IMR-90 (cell line): ENCODE measurements around the gene SCGB1A1. TPM values are rescaled to one million over a fixed set of nuclear protein-coding genes. Genes with fewer than 3 reads are reported as not detected.

ENCODE experiments used
- ATAC-seq: fragments of 200-7000 bp; cut with Tn5 transposase; 2 replicates; pipeline ENCODE4 v1.9.1; 2020; ENCODE audit warnings: low read depth, mild to moderate bottlenecking, moderate library complexity
- BruUV-seq: library from RNA; stranded (reverse); fragments of 400-500 nt; replicated peaks from 2 replicates; lab custom pipeline; 2021; lab: Mats Ljungman, UMichigan
- CTCF ChIA-PET: fragments of 300-600 bp; formaldehyde crosslinking; extraction: SDS; loops from one replicate; lab custom pipeline; 2021; ENCODE audit warnings: antibody characterized with exemption; lab: Yijun Ruan, JAX
- POLR2A ChIA-PET: fragments of 300-600 bp; sonication (Branson Sonifier 250); formaldehyde crosslinking; loops from one replicate; lab custom pipeline; 2022; ENCODE audit warnings: antibody characterized with exemption; ENCODE audit not compliant: unreplicated experiment; lab: Charles Lee
- DNase-seq: peaks from one replicate; pipeline ENCODE4 v3.0.0; 2013
- H2AFZ ChIP-seq: replicated peaks from 2 replicates; pipeline ENCODE3; 2013; ENCODE audit warnings: low read length, mild to moderate bottlenecking; ENCODE audit not compliant: poor library complexity
- H2AK5ac ChIP-seq: 2 replicates; pipeline ENCODE4 v1.6.1; 2013; ENCODE audit warnings: low read depth, low read length, inconsistent platforms
- H2AK9ac ChIP-seq: replicated peaks from 2 replicates; pipeline ENCODE3; 2013; ENCODE audit warnings: mild to moderate bottlenecking, low read depth, low read length, moderate library complexity; ENCODE audit not compliant: poor library complexity
- H2BK120ac ChIP-seq: 2 replicates; pipeline ENCODE4 v1.6.1; 2013; ENCODE audit warnings: low read depth, low read length, inconsistent platforms
- H2BK15ac ChIP-seq: 3 replicates; pipeline ENCODE4 v1.6.1; 2013; ENCODE audit warnings: low read depth, low read length, inconsistent platforms
- H2BK20ac ChIP-seq: 2 replicates; pipeline ENCODE4 v1.6.1; 2013; ENCODE audit warnings: low read depth, mild to moderate bottlenecking, inconsistent platforms, low read length, moderate library complexity
- H2BK5ac ChIP-seq: 2 replicates; pipeline ENCODE4 v1.6.1; 2013; ENCODE audit warnings: mild to moderate bottlenecking, low read depth, low read length, inconsistent platforms; ENCODE audit not compliant: poor library complexity, severe bottlenecking
- H3K14ac ChIP-seq: replicated peaks from 2 replicates; pipeline ENCODE4 v1.6.1; 2013; ENCODE audit warnings: low read depth, low read length, inconsistent platforms
- H3K18ac ChIP-seq: 2 replicates; pipeline ENCODE4 v1.6.1; 2013; ENCODE audit warnings: low read depth, low read length, control low read depth
- H3K23ac ChIP-seq: 2 replicates; pipeline ENCODE4 v1.6.1; 2013; ENCODE audit warnings: low read depth, low read length, inconsistent platforms
- H3K27ac ChIP-seq: 2 replicates; pipeline ENCODE4 v1.5.1; 2013; ENCODE audit warnings: mild to moderate bottlenecking, control low read depth, low read length; ENCODE audit not compliant: insufficient read depth
- H3K27me3 ChIP-seq: 2 replicates; pipeline ENCODE4 v1.6.1; 2013; ENCODE audit warnings: low read length; ENCODE audit not compliant: control insufficient read depth, insufficient read depth
- H3K36me3 ChIP-seq: 2 replicates; pipeline ENCODE4 v1.6.1; 2013; ENCODE audit warnings: low read length, mixed read lengths; ENCODE audit not compliant: control insufficient read depth, insufficient read depth
- H3K4ac ChIP-seq: 2 replicates; pipeline ENCODE4 v1.6.1; 2013; ENCODE audit warnings: low read depth, low read length, inconsistent platforms
- H3K4me1 ChIP-seq: 2 replicates; pipeline ENCODE4 v1.6.1; 2013; ENCODE audit warnings: low read length, mixed read lengths; ENCODE audit not compliant: control insufficient read depth, insufficient read depth
- H3K4me2 ChIP-seq: 2 replicates; pipeline ENCODE4 v1.6.1; 2013; ENCODE audit warnings: low read depth, mild to moderate bottlenecking, control low read depth, low read length, moderate library complexity
- H3K4me3 ChIP-seq: 2 replicates; pipeline ENCODE4 v1.5.1; 2013; ENCODE audit warnings: low read depth, mild to moderate bottlenecking, control low read depth, low read length, moderate library complexity; ENCODE audit not compliant: insufficient read depth
- H3K56ac ChIP-seq: 2 replicates; pipeline ENCODE4 v1.6.1; 2013; ENCODE audit warnings: low read length, inconsistent platforms; ENCODE audit not compliant: insufficient read depth; ENCODE audit errors: extremely low read depth
- H3K79me1 ChIP-seq, 2 experiments: 2 replicates each; pipeline ENCODE4 v1.6.1; 2013; ENCODE audit warnings: low read length in 2 of 2, inconsistent platforms in 1 of 2, low read depth in 1 of 2
- H3K9ac ChIP-seq: 2 replicates; pipeline ENCODE4 v1.6.1; 2013; ENCODE audit warnings: low read depth, low read length, control low read depth
- H3K9me1 ChIP-seq: 2 replicates; pipeline ENCODE4 v1.6.1; 2013; ENCODE audit warnings: low read length, inconsistent platforms; ENCODE audit not compliant: insufficient read depth
- H3K9me3 ChIP-seq: 2 replicates; pipeline ENCODE4 v1.6.1; 2013; ENCODE audit warnings: low read length; ENCODE audit not compliant: control insufficient read depth, insufficient read depth
- H4K20me1 ChIP-seq: 2 replicates; pipeline ENCODE4 v1.6.1; 2013; ENCODE audit warnings: low read length, inconsistent platforms; ENCODE audit not compliant: insufficient read depth
- H4K5ac ChIP-seq: 2 replicates; pipeline ENCODE4 v1.6.1; 2013; ENCODE audit warnings: mild to moderate bottlenecking, low read depth, low read length, control low read depth
- H4K8ac ChIP-seq, 2 experiments: 2 replicates each; pipeline ENCODE4 v1.6.1; 2013; ENCODE audit warnings: low read depth in 2 of 2, low read length in 2 of 2, control low read depth in 1 of 2, inconsistent platforms in 1 of 2
- H4K91ac ChIP-seq: 2 replicates; pipeline ENCODE4 v1.6.1; 2013; ENCODE audit warnings: low read depth, low read length, inconsistent platforms; ENCODE audit not compliant: insufficient read depth
- BHLHE40 ChIP-seq: fragments of 150-350 bp; IDR thresholded peaks from 2 replicates; pipeline ENCODE4 v1.6.1; 2016; ENCODE audit warnings: mild to moderate bottlenecking, low read depth, low read length
- CEBPB ChIP-seq: IDR thresholded peaks from 2 replicates; pipeline ENCODE4 v1.6.1; 2012; ENCODE audit warnings: low read depth, low read length, improper control_type of control experiment
- CHD1 ChIP-seq: IDR thresholded peaks from 2 replicates; pipeline ENCODE4 v1.6.1; 2012; ENCODE audit warnings: low read depth, low read length, improper control_type of control experiment
- FOS ChIP-seq: fragments of 150-350 bp; IDR thresholded peaks from 2 replicates; pipeline ENCODE4 v1.6.1; 2016; ENCODE audit warnings: low read depth, low read length
- MAFK ChIP-seq: IDR thresholded peaks from 2 replicates; pipeline ENCODE4 v1.6.1; 2012; ENCODE audit warnings: low read depth, low read length, improper control_type of control experiment
- MAZ ChIP-seq: IDR thresholded peaks from 2 replicates; pipeline ENCODE4 v1.6.1; 2012; ENCODE audit warnings: low read depth, mild to moderate bottlenecking, low read length, improper control_type of control experiment, moderate library complexity, borderline replicate concordance
- MXI1 ChIP-seq: IDR thresholded peaks from 2 replicates; pipeline ENCODE4 v1.6.1; 2012; ENCODE audit warnings: low read depth, mild to moderate bottlenecking, low read length, moderate library complexity, borderline replicate concordance
- NFE2L2 ChIP-seq: fragments of 150-350 bp; IDR thresholded peaks from 2 replicates; pipeline ENCODE4 v1.6.1; 2016; ENCODE audit warnings: low read depth, mild to moderate bottlenecking, low read length
- POLR2A ChIP-seq: IDR thresholded peaks from 2 replicates; pipeline ENCODE4 v1.6.1; 2012; ENCODE audit warnings: mild to moderate bottlenecking, low read depth, low read length
- RAD21 ChIP-seq: IDR thresholded peaks from 2 replicates; pipeline ENCODE4 v1.6.1; 2012; ENCODE audit warnings: low read length, improper control_type of control experiment
- RCOR1 ChIP-seq: IDR thresholded peaks from 2 replicates; pipeline ENCODE4 v1.6.1; 2012; ENCODE audit warnings: mild to moderate bottlenecking, low read length, improper control_type of control experiment; ENCODE audit not compliant: insufficient replicate concordance
- RFX5 ChIP-seq: IDR thresholded peaks from 2 replicates; pipeline ENCODE4 v1.8.0; 2012; ENCODE audit warnings: low read depth, mild to moderate bottlenecking, low read length, moderate library complexity
- SMC3 ChIP-seq: fragments of 150-350 bp; IDR thresholded peaks from 2 replicates; pipeline ENCODE4 v1.6.1; 2016; ENCODE audit warnings: low read depth, mild to moderate bottlenecking, antibody characterized with exemption, low read length, moderate library complexity
- WGBS, 2 experiments: methylation state at CpG; one replicate each; pipeline versions ENCODE4 v1.1.5 to v1.1.7; 2013; ENCODE audit warnings: missing lambda C conversion rate in 2 of 2; ENCODE audit not compliant: insufficient read length in 1 of 2; ENCODE audit errors: extremely low coverage in 2 of 2; 5-methylcytosine and 5-hydroxymethylcytosine counted together
- dilution Hi-C: fragments of 300-500 bp; cut with HindIII; formaldehyde crosslinking; loops from one replicate; pipeline ENCODE4 v1.14.3; 2018; ENCODE audit warnings: low sequenced_read_pairs; ENCODE audit not compliant: unreplicated experiment
- in situ Hi-C: fragments of 300-500 bp; cut with MboI; formaldehyde crosslinking; loops from 3 replicates; pipeline ENCODE4 v1.14.3; 2019; ENCODE audit warnings: low sequenced_read_pairs, inconsistent platforms, mixed read lengths
- intact Hi-C: fragments of 100-400 bp; cut with micrococcal nuclease; formaldehyde crosslinking; loops from 2 replicates; pipeline ENCODE4 v1.10.0; 2022
- polyA plus RNA-seq, 3 experiments: library from polyadenylated mRNA; depleted of rRNA; stranded (reverse); fragments of >200 nt; gene quantifications; 2 replicates each; pipeline ENCODE4 v1.2.3, GENCODE V29; 2012; ENCODE audit warnings: low replicate concordance in 1 of 3
- total RNA-seq: library from RNA; depleted of rRNA; stranded (reverse); fragments of >200 nt; gene quantifications from 2 replicates; pipeline ENCODE4 v1.2.3, GENCODE V29; 2012
- TF ChIP-seq, protein P1 (sequence below): fragments of 150-350 bp; IDR thresholded peaks from 2 replicates; pipeline ENCODE4 v1.6.1; 2017; ENCODE audit warnings: mild to moderate bottlenecking, antibody characterized with exemption, low read length, low read depth
- TF ChIP-seq, protein P2 (sequence below): fragments of 150-350 bp; IDR thresholded peaks from 2 replicates; pipeline ENCODE4 v1.6.1; 2016; ENCODE audit warnings: low read depth, mild to moderate bottlenecking, low read length, moderate library complexity, borderline replicate concordance
- TF ChIP-seq, protein P3 (sequence below): conservative IDR thresholded peaks from 2 replicates; pipeline ENCODE4 v1.5.1; 2012; ENCODE audit warnings: mild to moderate bottlenecking, low read depth, low read length, improper control_type of control experiment

SCGB1A1 gene
- total and polyA plus RNA-seq, 2 of the 4 experiments (the other 2 are of a cell fraction) = not detected

DNA sequence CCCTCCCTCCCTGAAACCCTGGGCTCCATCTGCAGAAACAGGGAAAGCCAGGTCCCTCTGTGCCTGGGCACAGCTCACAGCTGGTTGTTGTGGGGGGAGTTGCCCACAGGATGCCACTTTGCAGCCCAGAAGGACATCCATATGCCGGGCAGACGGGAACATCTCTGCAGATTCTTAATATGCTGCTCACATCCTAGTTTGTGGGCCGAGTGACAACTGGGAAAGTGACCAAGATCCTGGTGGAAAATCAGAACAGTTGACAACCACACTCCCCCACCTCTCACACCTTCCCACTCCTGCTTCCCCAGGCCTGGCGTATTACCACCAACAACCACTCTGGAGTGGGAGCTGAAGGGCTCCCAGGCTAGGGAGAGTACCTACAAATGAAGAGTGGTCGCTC, 7.3 kb upstream of the SCGB1A1 start:
- BruUV-seq = no TSS peak
- no peak for DNase-seq
- Histone ChIP-seq H2AK5ac (no peak overlapping the region), H4K20me1 (no peaks in the 10 kb centered on the region), H2BK15ac (no peak overlapping the region), H3K4me2 (no peak overlapping the region), H3K9me3 (no peaks in the 10 kb centered on the region), H3K9ac (no peak overlapping the region), H3K4ac (no peak overlapping the region), H3K79me1 (no peaks in the 10 kb centered on the region), H2AFZ (no peak overlapping the region), H3K4me3 (no peak overlapping the region), H3K14ac (no peak overlapping the region), H3K27me3 (no peaks in the 10 kb centered on the region), H2BK20ac (no peak overlapping the region), H2BK5ac (no peak overlapping the region), H3K23ac (no peak overlapping the region), H3K4me1 (no peaks in the 10 kb centered on the region), H4K5ac (no peak overlapping the region), H3K36me3 (no peaks in the 10 kb centered on the region), H3K18ac (no peak overlapping the region), H2BK120ac (no peak overlapping the region), H3K27ac (no peak overlapping the region), H2AK9ac (no peak overlapping the region), H4K8ac (no peak overlapping the region), H3K56ac (no peak overlapping the region), H4K91ac (no peak overlapping the region), H3K9me1 (no peaks in the 10 kb centered on the region)
- WGBS, 2 experiments = 0% methylated on average over 1 of the region's 5 CpGs; no CpG with 5 or more reads in 1 of the 2 experiments
- intact Hi-C loops (no loop called here), dilution Hi-C loops (no loop called here), in situ Hi-C loops (no loop called here)
- no peak for TF ChIP-seq CHD1
- no peak for TF ChIP-seq RAD21
- TF ChIP-seq, protein P1, sequence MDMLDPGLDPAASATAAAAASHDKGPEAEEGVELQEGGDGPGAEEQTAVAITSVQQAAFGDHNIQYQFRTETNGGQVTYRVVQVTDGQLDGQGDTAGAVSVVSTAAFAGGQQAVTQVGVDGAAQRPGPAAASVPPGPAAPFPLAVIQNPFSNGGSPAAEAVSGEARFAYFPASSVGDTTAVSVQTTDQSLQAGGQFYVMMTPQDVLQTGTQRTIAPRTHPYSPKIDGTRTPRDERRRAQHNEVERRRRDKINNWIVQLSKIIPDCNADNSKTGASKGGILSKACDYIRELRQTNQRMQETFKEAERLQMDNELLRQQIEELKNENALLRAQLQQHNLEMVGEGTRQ = no peak
- TF ChIP-seq MAZ = no peak
- no peak for TF ChIP-seq MXI1
- no peak for TF ChIP-seq RFX5
- no peak for TF ChIP-seq BHLHE40
- TF ChIP-seq CEBPB = no peak
- TF ChIP-seq POLR2A = no peak
- no peak for TF ChIP-seq RCOR1
- TF ChIP-seq, protein P2, sequence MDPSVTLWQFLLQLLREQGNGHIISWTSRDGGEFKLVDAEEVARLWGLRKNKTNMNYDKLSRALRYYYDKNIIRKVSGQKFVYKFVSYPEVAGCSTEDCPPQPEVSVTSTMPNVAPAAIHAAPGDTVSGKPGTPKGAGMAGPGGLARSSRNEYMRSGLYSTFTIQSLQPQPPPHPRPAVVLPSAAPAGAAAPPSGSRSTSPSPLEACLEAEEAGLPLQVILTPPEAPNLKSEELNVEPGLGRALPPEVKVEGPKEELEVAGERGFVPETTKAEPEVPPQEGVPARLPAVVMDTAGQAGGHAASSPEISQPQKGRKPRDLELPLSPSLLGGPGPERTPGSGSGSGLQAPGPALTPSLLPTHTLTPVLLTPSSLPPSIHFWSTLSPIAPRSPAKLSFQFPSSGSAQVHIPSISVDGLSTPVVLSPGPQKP = no peak
- TF ChIP-seq FOS = no peak
- no peak for TF ChIP-seq NFE2L2
- TF ChIP-seq MAFK = no peak
- TF ChIP-seq SMC3 = no peak
- TF ChIP-seq, protein P3, sequence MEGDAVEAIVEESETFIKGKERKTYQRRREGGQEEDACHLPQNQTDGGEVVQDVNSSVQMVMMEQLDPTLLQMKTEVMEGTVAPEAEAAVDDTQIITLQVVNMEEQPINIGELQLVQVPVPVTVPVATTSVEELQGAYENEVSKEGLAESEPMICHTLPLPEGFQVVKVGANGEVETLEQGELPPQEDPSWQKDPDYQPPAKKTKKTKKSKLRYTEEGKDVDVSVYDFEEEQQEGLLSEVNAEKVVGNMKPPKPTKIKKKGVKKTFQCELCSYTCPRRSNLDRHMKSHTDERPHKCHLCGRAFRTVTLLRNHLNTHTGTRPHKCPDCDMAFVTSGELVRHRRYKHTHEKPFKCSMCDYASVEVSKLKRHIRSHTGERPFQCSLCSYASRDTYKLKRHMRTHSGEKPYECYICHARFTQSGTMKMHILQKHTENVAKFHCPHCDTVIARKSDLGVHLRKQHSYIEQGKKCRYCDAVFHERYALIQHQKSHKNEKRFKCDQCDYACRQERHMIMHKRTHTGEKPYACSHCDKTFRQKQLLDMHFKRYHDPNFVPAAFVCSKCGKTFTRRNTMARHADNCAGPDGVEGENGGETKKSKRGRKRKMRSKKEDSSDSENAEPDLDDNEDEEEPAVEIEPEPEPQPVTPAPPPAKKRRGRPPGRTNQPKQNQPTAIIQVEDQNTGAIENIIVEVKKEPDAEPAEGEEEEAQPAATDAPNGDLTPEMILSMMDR = no peak
- ATAC-seq = no peak
- ChIA-PET CTCF (no interaction called here), POLR2A (no interaction called here)
